GM23338 (cell line): ENCODE measurements around the gene FBXO41. TPM values are rescaled to one million over a fixed set of nuclear protein-coding genes. Genes with fewer than 3 reads are reported as not detected.

Experiments
- ATAC-seq: fragments of 200-7000 bp; cut with Tn5 transposase; 3 replicates; pipeline ENCODE4 v1.9.1; 2020
- DNase-seq: peaks from one replicate; pipeline ENCODE4 v3.0.0-alpha.2; 2015; ENCODE audit warnings: low spot score
- H2AFZ ChIP-seq: fragments of 200-600 bp; sonication (generic); 2 replicates; pipeline ENCODE4 v1.8.0; 2016; ENCODE audit warnings: antibody characterized with exemption, mild to moderate bottlenecking, moderate library complexity
- H3F3A ChIP-seq: fragments of 200-600 bp; sonication (generic); replicated peaks from 2 replicates; pipeline ENCODE4 v1.8.0; 2017; ENCODE audit warnings: antibody characterized with exemption, mixed run types, low read depth
- H3K27ac ChIP-seq: fragments of 200-600 bp; sonication (generic); 2 replicates; pipeline ENCODE4 v1.6.1; 2016; ENCODE audit warnings: low read depth
- H3K27me3 ChIP-seq: fragments of 200-600 bp; sonication (generic); 2 replicates; pipeline ENCODE4 v1.8.0; 2016; ENCODE audit warnings: mild to moderate bottlenecking, mixed run types, moderate library complexity; ENCODE audit not compliant: insufficient read depth
- H3K36me3 ChIP-seq: fragments of 200-600 bp; sonication (generic); 2 replicates; pipeline ENCODE4 v1.8.0; 2016; ENCODE audit warnings: mild to moderate bottlenecking; ENCODE audit not compliant: insufficient read depth
- H3K4me1 ChIP-seq: fragments of 200-600 bp; sonication (generic); 2 replicates; pipeline ENCODE4 v1.8.0; 2016; ENCODE audit warnings: mild to moderate bottlenecking, moderate library complexity; ENCODE audit not compliant: insufficient read depth
- H3K4me2 ChIP-seq: fragments of 200-600 bp; sonication (generic); 2 replicates; pipeline ENCODE4 v1.7.1; 2017; ENCODE audit warnings: mixed run types
- H3K4me3 ChIP-seq: fragments of 200-600 bp; sonication (generic); 2 replicates; pipeline ENCODE4 v1.6.1; 2016; ENCODE audit warnings: mixed run types
- H3K79me2 ChIP-seq: fragments of 200-600 bp; sonication (generic); replicated peaks from 2 replicates; pipeline ENCODE4 v1.8.0; 2017; ENCODE audit warnings: mild to moderate bottlenecking; ENCODE audit not compliant: insufficient read depth
- H3K9me2 ChIP-seq: fragments of 200-600 bp; sonication (generic); 2 replicates; pipeline ENCODE4 v1.8.0; 2017; ENCODE audit not compliant: insufficient read depth
- H4K20me1 ChIP-seq: fragments of 200-600 bp; sonication (generic); replicated peaks from 2 replicates; pipeline ENCODE4 v1.8.0; 2017; ENCODE audit warnings: mild to moderate bottlenecking; ENCODE audit not compliant: insufficient read depth
- H3K27ac Mint-ChIP-seq: 2 replicates; pipeline ENCODE4 v1.8.0; 2020; ENCODE audit warnings: inconsistent platforms, mild to moderate bottlenecking, moderate library complexity, mixed read lengths
- H3K27me3 Mint-ChIP-seq: 3 replicates; pipeline ENCODE4 v1.8.0; 2022; ENCODE audit warnings: low read depth, mild to moderate bottlenecking, moderate library complexity, mixed read lengths, inconsistent platforms; ENCODE audit not compliant: insufficient read depth, poor library complexity
- H3K36me3 Mint-ChIP-seq: 3 replicates; pipeline ENCODE4 v1.8.0; 2021; ENCODE audit warnings: low read depth, mild to moderate bottlenecking, inconsistent platforms, moderate library complexity, mixed read lengths
- H3K4me1 Mint-ChIP-seq: 3 replicates; pipeline ENCODE4 v1.8.0; 2020; ENCODE audit warnings: mild to moderate bottlenecking, inconsistent platforms, mixed read lengths
- H3K4me3 Mint-ChIP-seq: 3 replicates; pipeline ENCODE4 v1.8.0; 2021; ENCODE audit warnings: moderate library complexity, mild to moderate bottlenecking, inconsistent platforms, mixed read lengths
- H3K9me3 Mint-ChIP-seq: 3 replicates; pipeline ENCODE4 v1.8.0; 2020; ENCODE audit warnings: moderate library complexity, mild to moderate bottlenecking, inconsistent platforms, mixed read lengths
- CREB1 ChIP-seq: fragments of 250-450 bp; sonication (Bioruptor Pico); IDR thresholded peaks from 2 replicates; pipeline ENCODE4 v1.5.0; 2020; ENCODE audit warnings: low read depth, mild to moderate bottlenecking, moderate library complexity
- CTCF ChIP-seq, 2 experiments: fragments of 200-600 bp in 1 of 2; sonication (generic) in 1 of 2; conservative IDR thresholded peaks; 2 replicates each; pipeline versions ENCODE4 v1.5.1 to v1.6.1; 2016 to 2017; ENCODE audit warnings: antibody characterized with exemption in 2 of 2, low read depth in 2 of 2, mild to moderate bottlenecking in 2 of 2, moderate library complexity in 1 of 2
- ETS1 ChIP-seq: IDR thresholded peaks from 2 replicates; pipeline ENCODE4 v1.6.1; 2016; ENCODE audit warnings: antibody characterized with exemption
- EZH2 ChIP-seq: fragments of 200-600 bp; sonication (generic); IDR thresholded peaks from one replicate; pipeline ENCODE4 v1.8.0; 2017; ENCODE audit warnings: antibody characterized with exemption, mild to moderate bottlenecking, low read depth; ENCODE audit not compliant: unreplicated experiment
- EZH2phosphoT487 ChIP-seq: fragments of 200-600 bp; sonication (generic); IDR thresholded peaks from one replicate; pipeline ENCODE4 v1.8.1; 2018; ENCODE audit warnings: antibody characterized with exemption; ENCODE audit not compliant: unreplicated experiment
- JUNB ChIP-seq: IDR thresholded peaks from one replicate; pipeline ENCODE4 v1.6.1; 2016; ENCODE audit warnings: antibody characterized with exemption; ENCODE audit not compliant: unreplicated experiment
- NANOG ChIP-seq: IDR thresholded peaks from 2 replicates; pipeline ENCODE4 v1.6.1; 2016; ENCODE audit warnings: antibody characterized with exemption, borderline replicate concordance
- POLR2AphosphoS5 ChIP-seq: IDR thresholded peaks from 2 replicates; pipeline ENCODE4 v1.6.1; 2016; ENCODE audit warnings: antibody characterized with exemption, low read depth
- REST ChIP-seq: IDR thresholded peaks from one replicate; pipeline ENCODE4 v1.6.1; 2018; ENCODE audit warnings: antibody characterized with exemption; ENCODE audit not compliant: unreplicated experiment
- STAT1 ChIP-seq: IDR thresholded peaks from one replicate; pipeline ENCODE4 v1.6.1; 2016; ENCODE audit warnings: antibody characterized with exemption; ENCODE audit not compliant: unreplicated experiment
- ZNF114 ChIP-seq: fragments of 250-450 bp; sonication (Bioruptor Pico); IDR thresholded peaks from 2 replicates; pipeline ENCODE4 v1.5.0; 2020; ENCODE audit warnings: mild to moderate bottlenecking, moderate library complexity
- ZNF331 ChIP-seq: fragments of 250-450 bp; sonication (Bioruptor Pico); IDR thresholded peaks from 2 replicates; pipeline ENCODE4 v1.5.0; 2020; ENCODE audit warnings: low read depth, mild to moderate bottlenecking, moderate library complexity
- ZNF462 ChIP-seq: fragments of 250-450 bp; sonication (Bioruptor Pico); IDR thresholded peaks from 2 replicates; pipeline ENCODE4 v1.5.0; 2020; ENCODE audit warnings: mild to moderate bottlenecking, moderate library complexity
- polyA plus RNA-seq: library from polyadenylated mRNA; unstranded; fragments of >200 nt; fragmentation: Nextera tagmentation; extraction: Ambion mirVana; gene quantifications from 2 replicates; pipeline ENCODE4 v1.2.1, GENCODE V29; 2016
- total RNA-seq: library from RNA; depleted of rRNA; stranded (reverse); fragments of >200 nt; shearing (Covaris generic); gene quantifications from 2 replicates; pipeline ENCODE4 v1.2.3, GENCODE V29; 2014

Gene FBXO41
- total and polyA plus RNA-seq, 2 experiments from 2014 or later = 3.5 to 13.8 TPM

GRCh38 chr2:73215254-73215653, 69.0 kb downstream of the FBXO41 start:
- DNase-seq (no peak), ATAC-seq (no peak)
- Mint-ChIP-seq H3K4me1 (peaks cover 28% of the 10 kb centered on the region), H3K9me3 (no peaks in the 10 kb centered on the region), H3K4me3 (peak overlapping the region; percentile 91), H3K27ac (no peak overlapping the region), H3K36me3 (peaks cover 3% of the 10 kb centered on the region; the same call in 1 of the 3 replicates), H3K27me3 (peaks cover 5% of the 10 kb centered on the region)
- Histone ChIP-seq H3K9me2 (no peaks in the 10 kb centered on the region), H2AFZ (no peak overlapping the region), H3K36me3 (no peaks in the 10 kb centered on the region), H3K4me1 (peaks cover 11% of the 10 kb centered on the region), H3F3A (no peaks in the 10 kb centered on the region), H3K27me3 (no peaks in the 10 kb centered on the region), H3K4me3 (peak overlapping the region; percentile 83), H3K4me2 (peak overlapping the region; percentile 79), H3K27ac (no peak overlapping the region), H3K79me2 (peaks cover 40% of the 10 kb centered on the region), H4K20me1 (peaks cover 10% of the 10 kb centered on the region)
- TF ChIP-seq EZH2phosphoT487 (no peak), ZNF462 (CRISPR knock-in tag) (no peak), REST (no peak), POLR2AphosphoS5 (no peak), JUNB (no peak), ZNF114 (CRISPR knock-in tag) (no peak), ETS1 (no peak), CREB1 (CRISPR knock-in tag) (no peak), ZNF331 (CRISPR knock-in tag) (no peak), CTCF (conservative IDR thresholded peaks at IDR 0.05; ENCODE audit: low read depth in 2 of 2) (no peak), NANOG (no peak), STAT1 (no peak), EZH2 (no peak)
